PC-3 (cell line): ENCODE data around the gene AMER3. TPM values are rescaled to one million over a fixed set of nuclear protein-coding genes. Genes with fewer than 3 reads are reported as not detected.
A peak's percentile ranks its signal among the peaks of the same experiment; 100 is the strongest.
"Not testable (repeated sequence)": the region's sequence is repeated elsewhere in the genome, so short reads cannot be mapped to it uniquely, and the experiment has no call there.

Source experiments
- ATAC-seq: fragments of 200-7000 bp; cut with Tn5 transposase; 2 replicates; pipeline ENCODE4 v1.9.1; 2020; ENCODE audit warnings: mild to moderate bottlenecking, moderate library complexity
- BruUV-seq: library from RNA; stranded (reverse); fragments of 400-500 nt; replicated peaks from 2 replicates; lab custom pipeline; 2021; lab: Mats Ljungman, UMichigan
- CTCF ChIA-PET: fragments of 300-600 bp; sonication (Branson Sonifier 250); formaldehyde crosslinking; loops from one replicate; lab custom pipeline; 2022; ENCODE audit warnings: antibody characterized with exemption; lab: Charles Lee
- POLR2A ChIA-PET: fragments of 300-600 bp; sonication (Branson Sonifier 250); formaldehyde crosslinking; loops from one replicate; lab custom pipeline; 2022; ENCODE audit warnings: antibody characterized with exemption; ENCODE audit not compliant: unreplicated experiment; lab: Charles Lee
- DNase-seq: peaks from one replicate; pipeline ENCODE4 v3.0.0-alpha.2; 2015
- H2AFZ ChIP-seq: fragments of 300-600 bp; sonication (generic); 2 replicates; pipeline ENCODE4 v1.6.0; 2016; ENCODE audit warnings: antibody characterized with exemption, low read length
- H3F3A ChIP-seq: fragments of 300-600 bp; sonication (generic); one replicate; pipeline ENCODE4 v1.6.0; 2017; ENCODE audit warnings: antibody characterized with exemption, low read length, control low read depth, mild to moderate bottlenecking; ENCODE audit not compliant: unreplicated experiment
- H3K27ac ChIP-seq: fragments of 300-600 bp; sonication (generic); 2 replicates; pipeline ENCODE4 v1.5.1; 2016; ENCODE audit warnings: mild to moderate bottlenecking, low read length
- H3K27me3 ChIP-seq: fragments of 300-600 bp; sonication (generic); 2 replicates; pipeline ENCODE4 v1.6.1; 2016; ENCODE audit warnings: low read length, mixed read lengths
- H3K36me3 ChIP-seq: fragments of 300-600 bp; sonication (generic); 2 replicates; pipeline ENCODE4 v1.6.1; 2016; ENCODE audit warnings: low read depth, mixed run types, low read length, mixed read lengths
- H3K4me1 ChIP-seq: fragments of 300-600 bp; sonication (generic); 2 replicates; pipeline ENCODE4 v1.5.1; 2016; ENCODE audit warnings: low read length; ENCODE audit not compliant: insufficient read depth
- H3K4me2 ChIP-seq: fragments of 300-600 bp; sonication (generic); 2 replicates; pipeline ENCODE4 v1.6.0; 2016; ENCODE audit warnings: low read length
- H3K4me3 ChIP-seq: fragments of 300-600 bp; sonication (generic); 2 replicates; pipeline ENCODE4 v1.5.1; 2016; ENCODE audit warnings: mild to moderate bottlenecking, low read length, mixed read lengths
- H3K79me2 ChIP-seq: fragments of 300-600 bp; sonication (generic); 2 replicates; pipeline ENCODE4 v1.6.1; 2017; ENCODE audit warnings: low read length, mixed read lengths
- H3K9ac ChIP-seq: fragments of 300-600 bp; sonication (generic); 2 replicates; pipeline ENCODE4 v1.6.0; 2016; ENCODE audit warnings: mild to moderate bottlenecking, low read length
- H3K9me2 ChIP-seq: fragments of 300-600 bp; sonication (generic); replicated peaks from 2 replicates; pipeline ENCODE4 v1.6.1; 2016; ENCODE audit warnings: mixed run types, low read length, mixed read lengths
- H3K9me3 ChIP-seq: fragments of 300-600 bp; sonication (generic); 2 replicates; pipeline ENCODE4 v1.6.1; 2016; ENCODE audit warnings: low read length, mixed read lengths
- H4K20me1 ChIP-seq: fragments of 300-600 bp; sonication (generic); 2 replicates; pipeline ENCODE4 v1.6.1; 2016; ENCODE audit warnings: low read length, mixed read lengths
- EZH2 ChIP-seq: fragments of 300-600 bp; sonication (generic); IDR thresholded peaks from one replicate; pipeline ENCODE4 v1.6.1; 2017; ENCODE audit warnings: antibody characterized with exemption, mild to moderate bottlenecking, low read length; ENCODE audit not compliant: unreplicated experiment
- EZH2phosphoT487 ChIP-seq: fragments of 300-600 bp; sonication (generic); IDR thresholded peaks from 2 replicates; pipeline ENCODE4 v1.6.1; 2018; ENCODE audit warnings: mild to moderate bottlenecking, antibody characterized with exemption, low read length, borderline replicate concordance
- intact Hi-C: fragments of 100-400 bp; cut with micrococcal nuclease; formaldehyde crosslinking; loops from 2 replicates; pipeline ENCODE4 v1.9.0; 2023
- total RNA-seq: library from RNA; depleted of rRNA; stranded (reverse); fragments of >200 nt; gene quantifications from 2 replicates; pipeline ENCODE4 v1.2.3, GENCODE V29; 2014
- TF ChIP-seq, protein P1 (sequence below): fragments of 300-600 bp; sonication (generic); conservative IDR thresholded peaks from 2 replicates; pipeline ENCODE4 v1.5.1; 2017; ENCODE audit warnings: antibody characterized with exemption, low read depth, mild to moderate bottlenecking, low read length

The AMER3 gene
- total RNA-seq, 1 experiment from 2014 or later: not detected

DNA sequence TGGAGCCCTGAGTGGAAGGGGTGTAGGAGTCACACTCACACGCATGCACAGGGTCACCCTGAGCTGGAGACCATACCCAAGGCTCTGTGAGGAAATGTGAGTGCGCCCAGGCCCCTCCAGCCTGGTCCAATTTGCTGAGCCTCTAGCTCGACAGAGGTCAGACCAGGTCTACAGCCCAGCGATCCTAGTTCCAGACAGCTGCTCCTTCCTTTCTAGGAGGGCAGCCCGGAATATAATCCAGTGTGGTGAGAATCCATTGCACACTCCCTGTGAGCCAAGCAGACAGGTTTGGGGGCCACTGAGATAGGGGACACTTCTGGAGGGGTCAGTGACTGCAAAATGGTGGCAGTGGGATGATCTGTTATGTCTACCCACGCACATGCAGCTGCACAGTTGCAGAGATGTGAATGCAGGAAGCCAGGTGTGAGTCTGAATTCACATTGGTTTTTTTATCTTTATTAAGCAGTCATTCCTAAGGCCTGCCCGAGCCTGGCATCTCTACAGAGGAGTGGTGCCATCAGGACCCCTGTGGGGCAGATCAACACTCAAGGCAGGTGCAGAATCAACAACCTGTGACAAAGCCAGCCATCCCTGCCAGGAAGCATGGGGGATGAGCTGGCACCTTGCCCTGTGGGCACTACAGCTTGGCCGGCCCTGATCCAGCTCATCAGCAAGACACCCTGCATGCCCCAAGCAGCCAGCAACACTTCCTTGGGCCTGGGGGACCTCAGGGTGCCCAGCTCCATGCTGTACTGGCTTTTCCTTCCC, 26.6 kb upstream of the AMER3 start, which contains the start of gene GPR148:
Gene GPR148 (plus strand): TSS at position 522 of the 768 bp plus-strand sequence. CDS start 82 bp downstream, at position 604.
- ATAC-seq (no peak), DNase-seq (no peak)
- Histone ChIP-seq H3K27ac (no peak within 1 kb of the TSS), H3K79me2 (no peaks in the 10 kb centered on the region), H3K9ac (no peak within 1 kb of the TSS), H3K4me1 (peaks cover 9% of the 10 kb centered on the region), H3F3A (no peaks in the 10 kb centered on the region), H3K27me3 (peaks cover 18% of the 10 kb centered on the region), H3K4me3 (peak within 1 kb of the TSS; percentile 75), H3K36me3 (no peaks in the 10 kb centered on the region), H2AFZ (peak within 1 kb of the TSS; percentile 94), H3K9me3 (no peaks in the 10 kb centered on the region), H4K20me1 (no peaks in the 10 kb centered on the region), H3K4me2 (peak within 1 kb of the TSS; percentile 94), H3K9me2 (no peaks in the 10 kb centered on the region)
- intact Hi-C loops: no loop called here
- TF ChIP-seq EZH2phosphoT487: no peak
- no peak for TF ChIP-seq EZH2
- ChIA-PET POLR2A (no interaction called here), CTCF (no interaction called here)
- BruUV-seq: no TSS peak

DNA sequence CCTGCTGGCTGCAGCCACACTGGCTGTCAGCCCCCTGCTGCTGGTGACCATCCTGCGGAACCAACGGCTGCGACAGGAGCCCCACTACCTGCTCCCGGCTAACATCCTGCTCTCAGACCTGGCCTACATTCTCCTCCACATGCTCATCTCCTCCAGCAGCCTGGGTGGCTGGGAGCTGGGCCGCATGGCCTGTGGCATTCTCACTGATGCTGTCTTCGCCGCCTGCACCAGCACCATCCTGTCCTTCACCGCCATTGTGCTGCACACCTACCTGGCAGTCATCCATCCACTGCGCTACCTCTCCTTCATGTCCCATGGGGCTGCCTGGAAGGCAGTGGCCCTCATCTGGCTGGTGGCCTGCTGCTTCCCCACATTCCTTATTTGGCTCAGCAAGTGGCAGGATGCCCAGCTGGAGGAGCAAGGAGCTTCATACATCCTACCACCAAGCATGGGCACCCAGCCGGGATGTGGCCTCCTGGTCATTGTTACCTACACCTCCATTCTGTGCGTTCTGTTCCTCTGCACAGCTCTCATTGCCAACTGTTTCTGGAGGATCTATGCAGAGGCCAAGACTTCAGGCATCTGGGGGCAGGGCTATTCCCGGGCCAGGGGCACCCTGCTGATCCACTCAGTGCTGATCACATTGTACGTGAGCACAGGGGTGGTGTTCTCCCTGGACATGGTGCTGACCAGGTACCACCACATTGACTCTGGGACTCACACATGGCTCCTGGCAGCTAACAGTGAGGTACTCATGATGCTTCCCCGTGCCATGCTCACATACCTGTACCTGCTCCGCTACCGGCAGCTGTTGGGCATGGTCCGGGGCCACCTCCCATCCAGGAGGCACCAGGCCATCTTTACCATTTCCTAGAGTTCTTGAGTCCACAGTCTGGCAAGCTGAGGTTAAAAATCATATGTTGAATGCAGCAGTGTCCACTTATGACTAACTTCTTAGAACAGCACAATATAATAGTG, 25.7 kb upstream of the AMER3 start:
- TF ChIP-seq EZH2phosphoT487 (no peak), EZH2 (no peak)
- TF ChIP-seq, protein P1, sequence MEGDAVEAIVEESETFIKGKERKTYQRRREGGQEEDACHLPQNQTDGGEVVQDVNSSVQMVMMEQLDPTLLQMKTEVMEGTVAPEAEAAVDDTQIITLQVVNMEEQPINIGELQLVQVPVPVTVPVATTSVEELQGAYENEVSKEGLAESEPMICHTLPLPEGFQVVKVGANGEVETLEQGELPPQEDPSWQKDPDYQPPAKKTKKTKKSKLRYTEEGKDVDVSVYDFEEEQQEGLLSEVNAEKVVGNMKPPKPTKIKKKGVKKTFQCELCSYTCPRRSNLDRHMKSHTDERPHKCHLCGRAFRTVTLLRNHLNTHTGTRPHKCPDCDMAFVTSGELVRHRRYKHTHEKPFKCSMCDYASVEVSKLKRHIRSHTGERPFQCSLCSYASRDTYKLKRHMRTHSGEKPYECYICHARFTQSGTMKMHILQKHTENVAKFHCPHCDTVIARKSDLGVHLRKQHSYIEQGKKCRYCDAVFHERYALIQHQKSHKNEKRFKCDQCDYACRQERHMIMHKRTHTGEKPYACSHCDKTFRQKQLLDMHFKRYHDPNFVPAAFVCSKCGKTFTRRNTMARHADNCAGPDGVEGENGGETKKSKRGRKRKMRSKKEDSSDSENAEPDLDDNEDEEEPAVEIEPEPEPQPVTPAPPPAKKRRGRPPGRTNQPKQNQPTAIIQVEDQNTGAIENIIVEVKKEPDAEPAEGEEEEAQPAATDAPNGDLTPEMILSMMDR: no peak
- peaks cover 9% of the 10 kb centered on the region for H3K4me1 ChIP-seq
- ChIA-PET POLR2A (no interaction called here), CTCF (no interaction called here)
- no peaks in the 10 kb centered on the region for H3K9me2 ChIP-seq
- H3K36me3 ChIP-seq: no peaks in the 10 kb centered on the region
- H3K79me2 ChIP-seq: no peaks in the 10 kb centered on the region
- H3F3A ChIP-seq: no peaks in the 10 kb centered on the region
- ATAC-seq (no peak), DNase-seq (no peak)
- no peak overlapping the region for H3K4me3 ChIP-seq
- intact Hi-C loops: no loop called here
- no TSS peak for BruUV-seq
- H3K9ac ChIP-seq: no peak overlapping the region
- no peak overlapping the region for H3K4me2 ChIP-seq
- no peak overlapping the region for H3K27ac ChIP-seq
- no peak overlapping the region for H2AFZ ChIP-seq
- peaks cover 18% of the 10 kb centered on the region for H3K27me3 ChIP-seq
- no peaks in the 10 kb centered on the region for H4K20me1 ChIP-seq
- no peaks in the 10 kb centered on the region for H3K9me3 ChIP-seq

DNA sequence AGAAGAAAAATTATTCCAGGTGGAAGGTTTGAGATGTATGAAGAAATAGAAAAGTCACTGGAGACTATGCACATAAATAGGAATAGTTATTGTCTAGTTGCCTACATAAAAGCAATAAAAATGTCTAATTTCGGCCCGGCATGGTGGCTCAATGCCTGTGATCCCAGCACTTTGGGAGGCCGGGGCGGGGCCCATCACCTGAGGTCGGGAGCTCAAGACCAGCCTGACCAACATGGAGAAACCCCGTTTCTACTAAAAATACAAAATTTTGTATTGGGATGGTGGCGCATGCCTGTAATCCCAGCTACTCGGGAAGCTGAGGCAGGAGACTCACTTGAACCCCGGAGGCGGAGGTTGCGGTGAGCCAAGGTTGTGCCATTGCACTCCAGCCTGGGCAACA, 23.1 kb upstream of the AMER3 start:
- H3F3A ChIP-seq, POLR2A ChIA-PET, H3K27ac ChIP-seq, H3K4me2 ChIP-seq, CTCF ChIA-PET, H2AFZ ChIP-seq, BruUV-seq, H3K9me3 ChIP-seq, H3K4me3 ChIP-seq, H3K9me2 ChIP-seq, ATAC-seq, H4K20me1 ChIP-seq, DNase-seq, intact Hi-C loops, H3K4me1 ChIP-seq, H3K9ac ChIP-seq, H3K79me2 ChIP-seq, H3K36me3 ChIP-seq: not testable (repeated sequence)
- H3K27me3 ChIP-seq: peaks cover 26% of the 10 kb centered on the region
